ENCODE results near the gene RNF212.

DNA sequence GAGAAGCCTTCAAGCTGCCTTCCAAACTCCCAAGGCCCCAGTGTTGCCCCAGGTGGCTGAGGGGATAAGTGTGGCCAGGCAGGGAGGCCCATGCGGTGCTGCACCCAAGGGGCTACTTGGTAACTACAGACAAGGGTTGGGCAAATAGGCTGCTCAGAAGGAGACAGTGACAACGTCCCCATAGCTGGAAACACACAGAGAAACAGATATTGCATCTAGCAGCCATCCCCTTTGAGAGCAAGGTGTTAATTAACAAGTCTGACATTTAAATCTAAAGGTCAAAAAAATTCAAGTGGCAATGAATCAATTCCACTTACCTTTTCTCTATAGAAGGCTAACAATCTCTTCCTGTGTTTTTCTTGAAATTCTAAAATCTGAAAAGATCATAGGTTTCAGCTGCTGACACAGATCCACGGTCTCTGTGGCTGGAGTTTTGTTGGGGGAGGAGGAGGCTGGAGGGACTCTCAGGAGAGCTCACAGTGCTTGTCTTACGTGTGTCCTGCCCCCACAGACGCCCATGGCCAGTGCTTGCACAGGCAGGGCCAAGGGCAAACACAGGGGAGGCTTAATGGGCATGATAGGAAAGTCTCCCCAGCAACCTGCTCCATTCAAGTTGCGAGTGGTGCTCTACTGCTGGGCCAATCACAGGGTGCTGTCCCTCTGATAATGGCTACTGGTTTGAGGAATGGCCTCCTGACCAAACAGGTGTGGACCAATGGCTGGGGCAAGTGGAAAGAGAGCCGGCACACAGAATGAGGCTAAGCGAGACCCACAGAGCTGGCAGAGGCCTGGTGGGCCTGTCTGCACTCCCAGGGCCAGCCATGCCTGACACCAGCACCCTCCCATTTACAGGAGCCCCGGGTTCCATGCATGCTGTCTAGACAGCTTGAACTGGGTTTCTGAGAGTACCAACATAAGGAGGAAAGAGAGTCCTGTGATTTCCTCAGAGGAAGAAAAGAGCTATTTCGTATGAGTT, 22.6 kb downstream of the RNF212 start:
- no peak for TF ChIP-seq POLR2A (IDR thresholded peaks at IDR 0.05; ENCODE audit: low read depth, low read length)
- TF ChIP-seq POLR2AphosphoS5 (IDR thresholded peaks at IDR 0.05; ENCODE audit: low read depth, low read length), result no peak
- TF ChIP-seq POU2F2 (IDR thresholded peaks at IDR 0.05; ENCODE audit: low read depth, low read length), result no peak
- no peak for TF ChIP-seq TAF1 (IDR thresholded peaks at IDR 0.05; ENCODE audit: low read depth, low read length)
- TF ChIP-seq SPI1 (IDR thresholded peaks at IDR 0.05; ENCODE audit: low read depth, low read length), result no peak

Data from GM12891 (cell line).